GM19455 (cell line): ENCODE measurements around the gene INPP4A.

ENCODE experiments used
- ATAC-seq: cut with Tn5 transposase; IDR thresholded peaks from one replicate; pipeline ENCODE4 v1.9.1; 2021; ENCODE audit not compliant: unreplicated experiment

The INPP4A gene

GRCh38 chr2:98459496-98460175, 15.0 kb downstream of the INPP4A start:
- no peak for ATAC-seq

- peak; percentile 66 for ATAC-seq
Observed at GRCh38 chr2:98460573-98461497, 16.2 kb downstream of the INPP4A start.

GRCh38 chr2:98461498-98462049, 16.9 kb downstream of the INPP4A start:
- ATAC-seq, result no peak

DNA sequence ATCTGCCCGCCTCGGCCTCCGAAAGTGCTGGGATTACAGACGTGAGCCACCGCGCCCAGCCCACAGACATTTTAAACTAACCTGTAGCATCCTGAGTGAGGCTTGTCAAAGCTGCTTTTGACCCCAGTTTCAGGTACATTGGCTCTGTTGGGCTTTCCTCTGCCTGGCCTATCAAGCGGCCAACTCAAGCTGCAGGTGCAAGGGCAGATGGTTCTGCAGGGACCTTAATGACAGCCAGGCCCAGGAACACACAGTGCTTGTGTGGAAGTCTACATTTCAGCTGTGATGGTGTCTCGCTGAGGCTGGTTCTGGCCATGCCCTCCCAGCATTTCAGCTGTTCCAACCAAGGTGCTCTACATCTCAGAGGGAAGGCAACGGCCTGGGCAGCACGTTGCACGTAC, 18.4 kb downstream of the INPP4A start:
- ATAC-seq, result no peak

DNA sequence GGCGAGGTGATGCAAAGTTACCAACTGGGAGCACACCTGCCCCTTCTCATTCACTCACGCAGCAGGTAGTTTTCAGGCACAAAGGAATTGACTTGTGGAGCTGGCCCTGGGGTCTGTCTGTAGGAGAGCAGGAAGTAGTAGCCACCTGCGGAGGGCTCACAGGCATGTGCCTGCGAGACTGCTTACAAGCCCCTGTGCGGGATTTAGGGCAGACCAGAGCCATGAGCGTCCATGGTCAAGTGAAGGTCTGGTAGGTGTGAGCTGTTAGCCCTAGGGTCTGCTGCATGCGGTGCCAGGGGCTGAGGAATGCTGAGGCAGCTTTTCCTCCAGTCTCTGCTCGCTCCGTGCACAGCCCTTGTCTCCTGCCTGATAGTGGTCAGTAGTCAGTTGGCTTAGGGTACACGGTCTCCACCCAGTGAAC, 18.9 kb downstream of the INPP4A start:
- ATAC-seq, result no peak

DNA sequence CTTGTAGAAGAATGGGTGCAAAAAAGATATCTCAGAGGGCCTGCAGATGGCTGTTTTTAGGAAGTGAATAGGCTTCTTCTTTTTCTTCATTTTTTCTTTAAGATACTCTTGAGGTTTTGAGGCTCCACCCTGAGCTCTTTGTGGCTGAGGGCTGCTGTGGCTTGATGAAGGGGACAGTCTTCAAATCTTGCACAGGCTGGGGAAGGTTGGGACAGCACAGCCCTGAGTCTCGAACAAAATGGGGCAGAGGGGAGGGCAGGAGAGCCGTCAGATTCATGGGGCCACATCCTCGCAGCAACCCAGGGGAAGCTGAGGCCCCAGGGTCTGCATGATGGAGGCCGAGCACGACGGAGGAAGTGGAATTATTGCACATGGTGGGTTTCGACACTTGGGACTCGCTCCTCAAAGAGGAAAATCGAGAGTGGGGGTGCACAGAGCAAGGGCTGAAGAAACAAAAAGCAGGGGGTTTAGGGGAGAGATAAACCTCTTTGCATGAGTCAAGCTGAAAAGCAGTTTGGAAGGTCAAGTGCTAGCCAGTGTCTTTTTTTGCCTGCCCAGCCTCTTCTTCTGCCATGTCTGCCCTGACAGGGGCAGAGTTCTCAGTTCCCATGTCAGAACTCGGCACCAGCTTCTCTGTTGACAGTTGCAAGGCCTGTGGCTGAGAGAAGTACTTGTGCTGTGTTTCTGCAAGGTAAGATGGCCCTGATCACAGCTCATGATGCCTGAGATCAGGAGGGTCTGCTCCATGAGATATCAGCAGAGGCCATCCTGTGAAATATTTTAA, 19.5 kb downstream of the INPP4A start:
- no peak for ATAC-seq

DNA sequence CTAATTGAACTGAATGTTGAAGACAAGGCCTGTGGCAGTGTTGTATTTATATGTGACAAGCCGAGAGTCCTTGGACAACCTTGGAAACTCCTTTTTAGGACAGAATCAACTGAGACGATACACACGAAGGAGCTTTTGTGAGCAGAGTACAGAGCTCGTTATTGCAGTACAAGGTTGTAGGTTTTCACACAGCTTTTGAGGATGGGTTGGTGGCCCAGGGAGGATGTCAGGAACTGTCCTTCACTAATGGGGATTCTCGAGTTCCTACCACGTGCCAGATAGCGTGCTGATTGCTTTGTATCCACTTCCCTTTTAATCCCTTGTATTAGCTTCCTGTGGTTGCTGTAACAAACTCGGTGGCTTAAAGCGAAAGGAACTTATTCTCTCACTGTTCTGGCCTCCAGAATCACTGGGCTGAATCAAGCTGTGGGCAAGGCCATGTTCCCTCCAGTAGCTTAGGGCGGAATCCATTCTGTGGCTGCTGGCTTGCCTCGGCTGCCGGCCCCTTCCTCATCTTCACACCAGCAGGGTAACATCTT, 20.2 kb downstream of the INPP4A start:
- ATAC-seq, result no peak

- no peak for ATAC-seq
Observed at GRCh38 chr2:98465456-98466226, 21.0 kb downstream of the INPP4A start.

GRCh38 chr2:98467082-98467536, 22.5 kb downstream of the INPP4A start:
- ATAC-seq, result no peak

- no peak for ATAC-seq
Observed at GRCh38 chr2:98467652-98468051, 23.0 kb downstream of the INPP4A start.

DNA sequence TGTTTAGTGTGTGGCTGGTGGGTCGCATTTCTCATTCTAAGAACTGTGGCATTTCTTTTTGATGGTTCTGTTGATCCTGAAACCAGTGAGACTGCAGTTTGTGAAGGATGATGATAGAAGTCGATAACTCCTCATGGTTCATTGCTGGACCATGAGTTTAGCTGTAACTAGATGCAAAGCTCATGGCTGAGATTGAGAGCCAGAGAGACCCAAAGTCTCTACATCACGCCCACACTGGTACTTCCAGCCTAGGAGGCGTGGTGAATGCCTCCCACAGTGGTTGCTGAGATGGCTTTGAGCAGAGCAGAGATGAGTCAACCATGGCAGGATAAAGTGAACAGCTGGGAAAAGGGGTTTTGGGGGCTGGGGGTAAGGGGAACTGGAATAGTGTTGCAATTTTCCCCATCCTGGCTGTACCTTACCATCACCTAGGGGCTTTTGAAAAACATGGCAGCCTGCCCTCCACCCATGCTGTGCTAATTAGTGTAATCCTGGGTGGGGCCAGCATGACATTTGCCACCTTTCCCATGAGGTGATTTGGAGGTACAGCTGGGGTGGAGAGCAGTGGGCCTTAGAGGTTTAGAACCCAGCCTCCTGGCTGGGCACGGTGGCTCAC, 24.1 kb downstream of the INPP4A start:
- peak; percentile 28 for ATAC-seq

DNA sequence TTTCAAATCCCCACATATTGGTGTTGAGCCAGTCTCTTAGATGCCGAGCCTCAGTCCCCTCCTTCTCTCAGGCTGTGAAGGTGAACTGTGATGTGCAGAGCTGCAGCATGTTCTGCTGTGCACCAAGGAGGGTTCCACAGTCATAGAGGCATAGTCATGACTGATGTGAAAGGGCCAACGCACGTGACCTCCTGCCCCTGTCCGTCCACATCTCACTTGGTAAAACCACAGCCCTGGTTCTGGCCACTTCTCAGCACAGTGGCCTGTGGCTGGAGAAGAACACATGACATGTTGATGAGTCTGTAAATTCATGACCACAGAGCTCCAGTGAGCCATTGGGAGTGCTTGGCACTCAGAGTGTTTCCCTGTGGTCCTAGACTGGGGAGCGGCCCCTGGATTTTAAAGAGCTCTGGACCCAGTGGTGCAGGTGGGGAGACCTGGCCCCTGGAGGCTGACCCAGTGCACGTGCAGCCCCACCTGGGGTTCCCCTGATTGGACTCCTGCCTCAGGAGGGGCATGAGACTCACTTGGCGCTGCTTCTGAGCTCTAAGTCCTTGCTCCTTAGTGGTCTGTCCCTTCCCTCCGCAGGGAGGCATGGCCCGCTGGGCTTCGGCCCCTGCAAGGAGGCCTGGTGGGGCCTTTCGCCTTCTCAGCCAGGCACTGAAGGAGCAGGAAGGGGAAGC, 25.3 kb downstream of the INPP4A start:
- no peak for ATAC-seq

DNA sequence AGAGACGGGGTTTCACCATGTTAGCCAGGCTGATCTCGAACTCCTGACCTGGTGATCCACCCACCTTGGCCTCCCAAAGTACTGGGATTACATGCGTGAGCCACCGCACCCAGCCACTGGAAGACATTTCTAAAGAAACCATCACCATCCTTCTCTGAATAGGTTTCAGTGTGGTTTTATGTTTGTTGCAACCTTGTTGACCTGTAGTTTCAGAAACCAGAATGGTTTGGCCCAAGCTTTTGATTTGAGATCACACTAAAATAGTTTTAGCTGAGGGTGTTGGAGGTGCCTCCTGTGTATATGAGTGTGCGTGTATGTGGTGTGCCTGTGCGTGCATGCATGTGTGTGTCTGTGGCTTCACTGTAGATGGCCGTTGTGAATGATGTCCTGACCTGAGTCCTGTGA, 26.2 kb downstream of the INPP4A start:
- no peak for ATAC-seq

- ATAC-seq, result no peak
Observed at GRCh38 chr2:98471402-98472131, 26.9 kb downstream of the INPP4A start.

GRCh38 chr2:98472132-98472650, 27.5 kb downstream of the INPP4A start:
- no peak for ATAC-seq

- ATAC-seq, result no peak
Observed at GRCh38 chr2:98472961-98473746, 28.5 kb downstream of the INPP4A start.
